ENCODE measurements around the gene TMEM178B. TPM values are rescaled to one million over a fixed set of nuclear protein-coding genes. Genes with fewer than 3 reads are reported as not detected.
"Not testable (repeated sequence)": the region's sequence is repeated elsewhere in the genome, so short reads cannot be mapped to it uniquely, and the experiment has no call there.

TMEM178B gene
- total RNA-seq, 4 donors from 2014 or later = 0.15 to 1.2 (median 0.58) TPM

DNA sequence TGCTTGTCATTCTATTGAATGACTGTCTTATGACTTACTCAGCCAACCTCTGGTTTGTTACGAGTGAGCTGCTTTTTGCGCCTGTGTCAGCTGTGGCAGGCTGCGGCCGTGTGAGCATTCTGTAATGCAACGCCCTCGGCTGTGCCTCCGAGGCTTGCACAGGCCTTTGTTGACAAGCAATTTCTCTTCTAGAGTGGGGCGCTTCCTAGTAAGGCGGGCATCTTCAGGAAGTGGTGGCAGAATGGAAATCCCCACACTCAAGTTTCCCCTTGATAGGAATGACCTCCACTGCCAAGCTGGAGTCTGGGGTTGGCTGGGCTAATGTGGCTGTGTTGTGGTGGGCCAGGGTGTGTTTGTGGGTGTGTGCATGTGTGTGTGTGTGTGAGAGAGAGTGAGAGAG, 20.2 kb upstream of the TMEM178B start:
- no peak for TF ChIP-seq POLR2A (IDR thresholded peaks at IDR 0.05)
- TF ChIP-seq, protein P1, sequence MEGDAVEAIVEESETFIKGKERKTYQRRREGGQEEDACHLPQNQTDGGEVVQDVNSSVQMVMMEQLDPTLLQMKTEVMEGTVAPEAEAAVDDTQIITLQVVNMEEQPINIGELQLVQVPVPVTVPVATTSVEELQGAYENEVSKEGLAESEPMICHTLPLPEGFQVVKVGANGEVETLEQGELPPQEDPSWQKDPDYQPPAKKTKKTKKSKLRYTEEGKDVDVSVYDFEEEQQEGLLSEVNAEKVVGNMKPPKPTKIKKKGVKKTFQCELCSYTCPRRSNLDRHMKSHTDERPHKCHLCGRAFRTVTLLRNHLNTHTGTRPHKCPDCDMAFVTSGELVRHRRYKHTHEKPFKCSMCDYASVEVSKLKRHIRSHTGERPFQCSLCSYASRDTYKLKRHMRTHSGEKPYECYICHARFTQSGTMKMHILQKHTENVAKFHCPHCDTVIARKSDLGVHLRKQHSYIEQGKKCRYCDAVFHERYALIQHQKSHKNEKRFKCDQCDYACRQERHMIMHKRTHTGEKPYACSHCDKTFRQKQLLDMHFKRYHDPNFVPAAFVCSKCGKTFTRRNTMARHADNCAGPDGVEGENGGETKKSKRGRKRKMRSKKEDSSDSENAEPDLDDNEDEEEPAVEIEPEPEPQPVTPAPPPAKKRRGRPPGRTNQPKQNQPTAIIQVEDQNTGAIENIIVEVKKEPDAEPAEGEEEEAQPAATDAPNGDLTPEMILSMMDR (IDR thresholded peaks at IDR 0.05) = no peak
- no peak for DNase-seq (ENCODE audit: low spot score in 2 of 2)
- WGBS, 2 donors = 39 to 45% methylated on average over 9 of the region's 9 CpGs
- intact Hi-C loops (cut with DNase I; ENCODE audit: low total_unique reads) = no loop called here
- H3K4me3 ChIP-seq (ENCODE audit: low read depth, poor library complexity, severe bottlenecking) = no peak overlapping the region

DNA sequence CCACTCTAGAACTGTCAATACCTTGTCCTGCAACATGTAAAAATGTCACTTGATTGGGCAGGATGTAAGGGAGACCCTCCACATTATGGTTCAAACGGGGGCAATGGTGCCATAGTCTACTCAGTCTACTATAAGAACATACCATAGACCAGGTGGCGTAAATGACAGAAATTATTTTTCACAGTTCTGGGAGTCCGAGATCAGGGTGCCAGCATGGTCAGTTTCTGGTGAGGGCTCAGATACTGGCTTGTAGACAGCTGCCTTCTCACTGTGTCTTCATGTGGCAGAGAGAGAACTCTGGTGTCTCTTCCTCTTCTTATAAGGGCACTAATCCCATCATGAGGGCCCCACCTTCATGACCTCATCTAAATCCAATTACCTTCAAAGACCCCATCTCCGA, 18.7 kb upstream of the TMEM178B start:
- WGBS, 2 donors = 78 to 91% methylated on average over 4 of the region's 4 CpGs
- no peak overlapping the region for H3K4me3 ChIP-seq (ENCODE audit: low read depth, poor library complexity, severe bottlenecking)
- TF ChIP-seq POLR2A (IDR thresholded peaks at IDR 0.05) = no peak
- TF ChIP-seq, protein P1 (IDR thresholded peaks at IDR 0.05) = no peak
- intact Hi-C loops (cut with DNase I; ENCODE audit: low total_unique reads) = no loop called here
- DNase-seq (ENCODE audit: low spot score in 2 of 2) = no peak

DNA sequence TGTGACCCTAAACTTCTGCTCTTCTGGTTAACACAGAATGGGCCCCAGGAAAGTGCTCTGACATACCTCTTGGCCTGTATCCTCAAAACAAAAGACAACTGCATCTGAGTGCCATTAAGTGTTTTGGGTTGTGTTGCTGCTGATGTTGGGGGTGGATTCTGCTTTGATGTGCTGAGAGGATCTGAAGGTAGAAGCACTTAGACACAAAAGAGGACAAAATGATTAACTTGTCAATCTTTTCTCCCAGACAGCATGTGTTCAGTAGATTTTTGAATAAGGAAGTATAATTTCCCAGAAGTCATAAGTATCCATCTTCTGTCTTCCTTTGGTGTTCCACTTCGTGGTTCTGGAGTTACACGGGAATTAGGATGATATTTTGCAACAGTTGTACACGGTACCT, 16.1 kb upstream of the TMEM178B start:
- no peak for DNase-seq (ENCODE audit: low spot score in 2 of 2)
- H3K4me3 ChIP-seq (ENCODE audit: low read depth, poor library complexity, severe bottlenecking) = no peak overlapping the region
- WGBS, 2 donors = 84 to 86% methylated on average over 3 of the region's 3 CpGs
- intact Hi-C loops (cut with DNase I; ENCODE audit: low total_unique reads) = no loop called here
- TF ChIP-seq, protein P1 (IDR thresholded peaks at IDR 0.05) = no peak
- TF ChIP-seq POLR2A (IDR thresholded peaks at IDR 0.05) = no peak

DNA sequence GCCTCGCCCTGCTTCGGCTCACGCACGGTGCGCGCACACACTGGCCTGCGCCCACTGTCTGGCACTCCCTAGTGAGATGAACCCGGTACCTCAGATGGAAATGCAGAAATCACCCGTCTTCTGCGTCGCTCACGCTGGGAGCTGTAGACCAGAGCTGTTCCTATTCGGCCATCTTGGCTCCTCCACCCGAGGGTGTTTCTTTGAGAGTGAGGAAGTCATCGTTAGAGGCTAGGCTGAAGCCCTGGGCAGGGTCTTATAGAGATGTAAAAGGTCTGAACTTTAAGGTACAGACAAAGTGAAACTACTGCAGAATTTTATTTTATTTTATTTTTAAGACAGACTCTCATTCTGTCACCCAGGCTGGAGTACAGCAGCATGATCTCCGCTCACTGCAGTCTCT, 6.0 kb upstream of the TMEM178B start:
- intact Hi-C loops (cut with DNase I; ENCODE audit: low total_unique reads); H3K4me3 ChIP-seq (ENCODE audit: low read depth, poor library complexity, severe bottlenecking); DNase-seq (ENCODE audit: low spot score in 2 of 2): not testable (repeated sequence)
- 63 to 85% methylated on average over 9 of the region's 16 CpGs for WGBS, 2 donors

DNA sequence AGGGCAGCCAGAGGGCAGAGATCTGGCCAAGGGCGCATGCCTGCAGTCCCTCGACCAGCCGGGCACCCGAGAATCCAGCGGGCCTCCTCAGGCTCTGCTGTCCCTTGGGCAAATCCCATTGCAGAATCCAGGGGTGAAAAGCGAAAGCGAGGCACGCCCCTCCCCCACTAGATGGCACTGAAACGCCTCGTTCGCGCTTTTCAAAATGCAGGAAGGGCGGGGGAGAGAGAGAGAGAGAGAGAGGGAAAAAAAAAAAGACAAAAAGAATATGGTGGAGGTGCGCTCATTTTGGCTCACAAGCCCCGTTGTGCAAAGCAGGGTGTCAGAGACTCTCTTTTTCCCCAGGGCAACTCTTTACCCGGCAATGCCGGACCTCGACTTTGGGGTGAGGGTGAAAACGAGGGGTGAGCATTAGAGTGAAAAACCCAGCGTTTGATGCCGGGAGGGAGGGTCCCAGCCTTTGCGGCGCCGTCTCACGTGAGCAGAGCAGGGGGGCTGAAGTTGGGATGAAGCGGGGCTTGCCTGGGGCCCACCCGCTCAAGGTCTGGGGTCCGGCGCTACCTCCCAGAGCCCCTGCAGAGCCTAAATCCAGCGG, 2.5 kb upstream of the TMEM178B start:
- 1 to 2% methylated on average over 30 of the region's 30 CpGs for WGBS, 2 donors
- intact Hi-C loops (cut with DNase I; ENCODE audit: low total_unique reads) = no loop called here
- no peak for DNase-seq (ENCODE audit: low spot score in 2 of 2)
- peak overlapping the region; percentile 29 for H3K4me3 ChIP-seq (ENCODE audit: low read depth, poor library complexity, severe bottlenecking)
- TF ChIP-seq, protein P1 (IDR thresholded peaks at IDR 0.05) = no peak
- TF ChIP-seq POLR2A (IDR thresholded peaks at IDR 0.05) = no peak

DNA sequence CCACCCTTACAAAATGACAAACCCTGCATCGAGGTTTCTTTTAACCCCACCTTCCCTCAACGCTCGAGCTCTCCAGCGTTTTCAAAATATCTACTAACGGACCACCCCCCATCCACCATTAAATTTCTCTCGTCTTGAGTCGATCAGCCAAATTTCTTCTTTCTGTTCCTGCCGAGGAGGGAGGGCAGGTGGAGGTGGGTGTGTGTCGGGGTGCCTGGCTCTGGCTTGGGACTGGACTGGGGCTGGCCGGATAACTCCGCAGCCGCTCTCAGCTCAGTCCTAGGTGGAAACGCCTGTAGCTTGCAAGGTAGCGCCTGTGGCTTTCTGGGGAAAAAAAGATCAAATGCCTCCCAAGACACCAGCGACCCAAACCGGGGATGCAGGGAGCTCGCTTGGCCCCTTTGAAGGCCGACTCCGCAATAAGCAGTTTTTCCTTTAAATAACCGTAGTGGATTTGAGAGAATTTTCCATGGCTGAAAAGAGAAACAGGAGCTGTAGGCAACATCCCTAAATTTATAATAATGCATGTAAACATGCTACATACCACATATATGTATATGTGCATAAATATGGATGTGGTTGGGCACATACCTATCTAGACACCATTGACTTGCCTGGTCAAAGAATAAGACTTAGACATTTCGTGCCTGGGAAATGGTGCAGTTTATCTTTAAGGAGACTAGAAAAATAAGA, 1.9 kb upstream of the TMEM178B start:
- 2% methylated on average over 21 of the region's 21 CpGs for WGBS, 2 donors
- intact Hi-C loops (cut with DNase I; ENCODE audit: low total_unique reads) = no loop called here
- no peak for DNase-seq (ENCODE audit: low spot score in 2 of 2)
- H3K4me3 ChIP-seq (ENCODE audit: low read depth, poor library complexity, severe bottlenecking) = peak overlapping the region; percentile 29
- TF ChIP-seq, protein P1 (IDR thresholded peaks at IDR 0.05) = no peak
- TF ChIP-seq POLR2A (IDR thresholded peaks at IDR 0.05) = no peak

All from lower leg skin (tissue), 4 donors.